Measurements from ENCODE around the gene PIGV.

DNA sequence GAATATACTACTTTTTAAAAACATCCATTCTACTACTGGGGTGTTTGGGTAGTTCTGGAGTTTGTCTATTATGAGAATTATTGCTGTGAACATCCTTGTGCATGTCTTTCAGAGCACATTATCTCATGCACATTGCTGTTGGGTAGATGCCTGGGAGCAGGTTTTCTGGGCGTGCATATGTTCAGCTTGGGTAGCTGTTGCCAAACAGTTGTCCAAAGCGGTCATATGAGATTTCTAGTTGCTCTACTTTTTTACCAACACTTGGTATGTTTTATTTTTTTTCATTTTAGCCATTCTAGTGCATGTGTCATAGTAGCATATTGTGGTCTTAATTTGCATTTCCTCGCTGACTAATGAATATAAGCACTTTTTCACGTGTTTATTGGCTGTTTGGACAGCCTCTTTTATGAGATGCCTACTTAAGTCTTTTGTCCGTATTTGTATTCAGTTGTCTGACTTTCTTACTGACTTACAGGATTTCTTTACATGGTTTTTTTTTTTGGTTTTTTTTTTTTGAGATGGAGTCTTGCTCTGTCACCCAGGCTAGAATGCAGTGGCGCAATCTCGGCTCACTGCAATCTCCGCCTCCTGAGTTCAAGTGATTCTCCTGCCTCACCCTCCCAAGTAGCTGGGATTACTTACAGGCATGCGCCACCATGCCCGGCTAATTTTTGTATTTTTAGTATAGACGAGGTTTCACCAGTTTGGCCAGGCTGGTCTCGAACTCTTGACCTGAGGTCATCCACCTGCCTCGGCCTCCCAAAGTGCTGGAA lies 56.9 kb downstream of the PIGV start:
- TF ChIP-seq ZNF274 (IDR thresholded peaks at IDR 0.05; ENCODE audit: low read depth, low read length) (no peak), YY1 (IDR thresholded peaks at IDR 0.05; ENCODE audit: insufficient read depth, insufficient read length) (no peak), SUZ12 (IDR thresholded peaks at IDR 0.05; ENCODE audit: extremely low read depth, insufficient read depth, insufficient read length) (no peak)

Measured in NT2/D1 (cell line).